ENCODE results near the gene AP3B2.
A peak's percentile ranks its signal among the peaks of the same experiment; 100 is the strongest.
"Not testable (repeated sequence)": the region's sequence is repeated elsewhere in the genome, so short reads cannot be mapped to it uniquely, and the experiment has no call there.

The AP3B2 gene

GRCh38 chr15:82709421-82710207 is at the start of gene AP3B2:
Gene AP3B2 (minus strand): TSS chr15:82709875. CDS start chr15:82709706, 169 bp downstream.
- peak; percentile 32 to 50 for DNase-seq

GRCh38 chr15:82751308-82751707 is 41.6 kb upstream of the AP3B2 start:
- no peak for DNase-seq

GRCh38 chr15:82750831-82751180 is 41.1 kb upstream of the AP3B2 start:
- DNase-seq: no peak

- DNase-seq: peak; percentile 42 to 72
These were observed 40.5 kb upstream of the AP3B2 start for GRCh38 chr15:82749951-82750830.

- DNase-seq: no peak
These were observed 38.6 kb upstream of the AP3B2 start for GRCh38 chr15:82748315-82748714.

GRCh38 chr15:82743810-82744209 is 34.1 kb upstream of the AP3B2 start:
- DNase-seq: no peak

- DNase-seq: no peak
These were observed 32.5 kb upstream of the AP3B2 start for GRCh38 chr15:82742134-82742533.

GRCh38 chr15:82739086-82739485 is 29.4 kb upstream of the AP3B2 start:
- DNase-seq: no peak

GRCh38 chr15:82737975-82738374 is 28.3 kb upstream of the AP3B2 start:
- no peak for DNase-seq

GRCh38 chr15:82731527-82731926 is 21.9 kb upstream of the AP3B2 start:
- DNase-seq: no peak

- DNase-seq: no peak
These were observed 20.4 kb upstream of the AP3B2 start for GRCh38 chr15:82730022-82730530.

- DNase-seq: no peak
These were observed 17.1 kb upstream of the AP3B2 start for GRCh38 chr15:82726816-82727215.

- DNase-seq: no peak
These were observed 5.3 kb upstream of the AP3B2 start for GRCh38 chr15:82715003-82715402.

GRCh38 chr15:82714016-82714415 is 4.3 kb upstream of the AP3B2 start:
- no peak for DNase-seq

GRCh38 chr15:82712036-82712435 is 2.4 kb upstream of the AP3B2 start:
- DNase-seq: no peak

- DNase-seq: no peak
These were observed 1.3 kb upstream of the AP3B2 start for GRCh38 chr15:82710926-82711490.

GRCh38 chr15:82710208-82710555 is 507 bp upstream of the AP3B2 start:
- no peak for DNase-seq

GRCh38 chr15:82709081-82709420 is 624 bp downstream of the AP3B2 start:
- DNase-seq: no peak

GRCh38 chr15:82705856-82706255 is 3.8 kb downstream of the AP3B2 start:
- not testable (repeated sequence) for DNase-seq

- DNase-seq: no peak
These were observed 9.9 kb downstream of the AP3B2 start for GRCh38 chr15:82699726-82700125.

- no peak for DNase-seq
These were observed 10.8 kb downstream of the AP3B2 start for GRCh38 chr15:82698711-82699345.

- no peak for DNase-seq
These were observed 11.8 kb downstream of the AP3B2 start for GRCh38 chr15:82697735-82698407.

GRCh38 chr15:82692171-82692570 is 17.5 kb downstream of the AP3B2 start:
- DNase-seq: no peak
